ENCODE data around the gene EYA3.

EYA3 gene

DNA sequence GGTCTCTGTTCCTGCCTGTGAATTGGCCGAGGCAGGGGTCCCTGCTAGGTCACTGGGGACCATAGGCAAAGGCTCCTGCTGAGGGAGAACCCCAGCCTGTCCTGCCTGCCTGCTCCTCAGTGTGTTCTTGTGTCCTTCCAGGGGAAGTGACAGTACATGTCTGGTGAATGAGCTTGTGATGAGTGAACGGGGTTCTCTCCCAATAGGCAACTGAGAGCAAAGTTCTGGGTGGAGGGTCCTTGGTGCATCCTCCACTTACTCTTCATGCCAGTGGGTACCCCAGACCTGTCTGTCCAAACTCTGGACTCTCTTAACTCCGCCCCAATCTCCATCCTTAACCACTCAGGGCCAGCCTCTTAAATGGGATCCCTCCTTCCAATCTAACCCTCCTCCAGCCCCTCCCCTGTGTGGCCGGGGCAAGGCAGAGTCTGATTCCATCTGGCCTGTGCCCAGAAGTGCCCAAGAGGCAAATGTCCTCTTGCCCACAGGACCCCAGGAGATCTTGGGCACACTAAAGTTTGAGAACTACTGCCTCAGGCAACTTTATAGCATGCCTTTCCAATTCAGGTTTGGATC is 126.7 kb downstream of the EYA3 start:
- Histone ChIP-seq H3K9me3 (ENCODE audit: control insufficient read depth, low read length) (no peaks in the 10 kb centered on the region), H3K36me3 (ENCODE audit: control insufficient read depth, insufficient read depth, low read length) (peaks cover 25% of the 10 kb centered on the region), H3K4me1 (ENCODE audit: control insufficient read depth, insufficient read depth, low read length, poor library complexity, severe bottlenecking) (peaks cover 15% of the 10 kb centered on the region), H3K27ac (ENCODE audit: insufficient read depth, low read length, poor library complexity, severe bottlenecking) (peak overlapping the region; percentile 78), H3K4me3 (ENCODE audit: insufficient read depth, low read depth, low read length, poor library complexity, severe bottlenecking) (no peak overlapping the region), H3K27me3 (replicated peaks; ENCODE audit: control insufficient read depth, insufficient read depth, low read length, poor library complexity, severe bottlenecking) (no peaks in the 10 kb centered on the region)
- DNase-seq: no peak

DNA sequence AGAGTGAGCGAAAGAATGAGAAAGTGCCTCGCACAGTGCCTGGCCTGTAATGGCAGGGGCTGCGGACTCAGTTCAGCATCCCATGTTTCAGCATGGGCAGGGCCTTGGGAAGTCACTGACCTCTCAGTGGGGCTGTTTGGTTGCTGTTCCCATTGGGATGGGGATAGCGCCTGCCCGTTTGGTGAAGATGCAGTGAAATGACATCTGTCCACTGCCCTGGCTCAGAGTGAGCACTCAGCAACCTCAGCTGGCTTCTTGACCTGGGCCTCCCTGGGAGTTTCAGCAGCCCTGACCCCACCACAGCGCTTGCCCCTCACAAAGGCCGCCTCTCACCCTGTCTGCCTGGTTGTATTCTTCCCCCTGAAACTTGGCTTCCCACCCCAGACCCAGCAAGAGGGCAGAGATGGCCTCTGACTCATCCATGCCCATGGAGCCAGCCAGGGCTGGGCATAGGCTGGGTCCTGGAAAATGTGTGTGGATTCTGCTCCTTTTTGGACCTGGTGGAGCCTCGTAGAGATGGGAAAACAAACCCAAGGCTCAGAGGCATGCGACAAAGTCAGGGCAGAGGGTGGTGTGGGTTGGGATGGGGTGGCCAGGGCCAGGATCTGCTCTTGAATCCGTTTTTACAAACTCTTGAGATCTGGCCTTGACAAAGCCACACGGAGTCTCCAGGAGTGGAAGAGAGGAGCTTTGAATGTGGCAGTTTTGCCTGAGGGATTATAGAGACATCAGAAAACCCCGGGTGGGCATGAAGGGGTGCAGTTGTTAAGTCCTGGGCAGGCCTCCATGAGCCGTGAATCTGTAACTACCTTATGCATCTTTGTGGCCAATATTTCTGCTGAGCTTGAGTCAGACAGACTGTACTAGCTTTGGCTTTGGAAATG is 127.4 kb downstream of the EYA3 start:
- peak overlapping the region; percentile 78 for H3K27ac ChIP-seq (ENCODE audit: insufficient read depth, low read length, poor library complexity, severe bottlenecking)
- H3K36me3 ChIP-seq (ENCODE audit: control insufficient read depth, insufficient read depth, low read length): peaks cover 18% of the 10 kb centered on the region
- DNase-seq: no peak
- peak overlapping the region; percentile 80 for H3K4me3 ChIP-seq (ENCODE audit: insufficient read depth, low read depth, low read length, poor library complexity, severe bottlenecking)
- peaks cover 15% of the 10 kb centered on the region for H3K4me1 ChIP-seq (ENCODE audit: control insufficient read depth, insufficient read depth, low read length, poor library complexity, severe bottlenecking)
- H3K27me3 ChIP-seq (replicated peaks; ENCODE audit: control insufficient read depth, insufficient read depth, low read length, poor library complexity, severe bottlenecking): no peaks in the 10 kb centered on the region
- H3K9me3 ChIP-seq (ENCODE audit: control insufficient read depth, low read length): no peaks in the 10 kb centered on the region

DNA sequence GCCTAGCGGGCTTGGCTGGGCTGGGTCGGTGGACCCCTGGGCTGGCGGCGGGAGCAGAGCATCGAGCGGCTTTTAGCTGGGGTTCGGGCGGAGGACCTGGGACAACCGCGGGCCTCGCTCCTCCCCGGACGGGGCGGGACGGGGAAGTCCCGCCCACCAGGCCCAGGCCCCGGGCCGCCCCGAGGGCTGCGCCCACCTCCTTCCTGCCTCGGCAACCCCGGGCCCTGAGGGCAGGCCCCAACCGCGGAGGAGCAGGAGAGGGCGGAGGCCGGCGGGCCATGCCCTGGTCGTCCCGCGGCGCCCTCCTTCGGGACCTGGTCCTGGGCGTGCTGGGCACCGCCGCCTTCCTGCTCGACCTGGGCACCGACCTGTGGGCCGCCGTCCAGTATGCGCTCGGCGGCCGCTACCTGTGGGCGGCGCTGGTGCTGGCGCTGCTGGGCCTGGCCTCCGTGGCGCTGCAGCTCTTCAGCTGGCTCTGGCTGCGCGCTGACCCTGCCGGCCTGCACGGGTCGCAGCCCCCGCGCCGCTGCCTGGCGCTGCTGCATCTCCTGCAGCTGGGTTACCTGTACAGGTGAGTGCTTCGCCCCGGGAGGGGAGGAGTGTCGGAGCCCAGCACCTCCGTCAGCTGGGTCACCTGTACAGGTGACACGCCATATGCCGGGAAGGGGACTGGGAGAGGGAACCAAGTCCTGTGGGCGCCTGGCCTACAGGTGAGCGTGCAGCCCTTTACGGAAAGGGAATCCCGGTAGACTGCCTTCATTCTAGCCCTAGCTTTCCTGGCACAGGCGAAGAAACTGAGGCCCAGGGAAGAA is 128.4 kb downstream of the EYA3 start, which contains the start of gene XKR8:
XKR8 (plus strand) TSS at position 182 of the 812 bp plus-strand sequence; CDS start at position 279, 97 bp downstream.
- peaks cover 15% of the 10 kb centered on the region for H3K4me1 ChIP-seq (ENCODE audit: control insufficient read depth, insufficient read depth, low read length, poor library complexity, severe bottlenecking)
- H3K4me3 ChIP-seq (ENCODE audit: insufficient read depth, low read depth, low read length, poor library complexity, severe bottlenecking): peak within 1 kb of the TSS; percentile 80
- no peaks in the 10 kb centered on the region for H3K27me3 ChIP-seq (replicated peaks; ENCODE audit: control insufficient read depth, insufficient read depth, low read length, poor library complexity, severe bottlenecking)
- H3K27ac ChIP-seq (ENCODE audit: insufficient read depth, low read length, poor library complexity, severe bottlenecking): peak within 1 kb of the TSS; percentile 78
- peaks cover 8% of the 10 kb centered on the region for H3K36me3 ChIP-seq (ENCODE audit: control insufficient read depth, insufficient read depth, low read length)
- peak; percentile 70 to 77 (median 76) for DNase-seq
- H3K9me3 ChIP-seq (ENCODE audit: control insufficient read depth, low read length): no peaks in the 10 kb centered on the region

DNA sequence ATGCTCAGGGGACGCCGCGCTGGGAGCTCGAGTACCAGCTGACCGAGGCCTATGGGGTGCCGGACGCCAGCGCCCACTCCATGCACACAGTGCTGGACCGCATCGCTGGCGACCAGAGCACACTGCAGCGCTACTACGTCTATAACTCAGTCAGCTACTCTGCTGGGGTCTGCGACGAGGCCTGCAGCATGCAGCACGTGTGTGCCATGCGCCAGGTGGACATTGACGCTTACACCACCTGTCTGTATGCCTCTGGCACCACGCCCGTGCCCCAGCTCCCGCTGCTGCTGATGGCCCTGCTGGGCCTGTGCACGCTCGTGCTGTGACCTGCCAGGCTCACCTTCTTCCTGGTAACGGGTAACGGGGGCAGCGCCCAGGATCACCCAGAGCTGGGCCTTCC is 129.9 kb downstream of the EYA3 start:
- Histone ChIP-seq H3K36me3 (ENCODE audit: control insufficient read depth, insufficient read depth, low read length) (no peaks in the 10 kb centered on the region), H3K4me1 (ENCODE audit: control insufficient read depth, insufficient read depth, low read length, poor library complexity, severe bottlenecking) (peaks cover 15% of the 10 kb centered on the region), H3K9me3 (ENCODE audit: control insufficient read depth, low read length) (no peaks in the 10 kb centered on the region), H3K27me3 (replicated peaks; ENCODE audit: control insufficient read depth, insufficient read depth, low read length, poor library complexity, severe bottlenecking) (no peaks in the 10 kb centered on the region), H3K4me3 (ENCODE audit: insufficient read depth, low read depth, low read length, poor library complexity, severe bottlenecking) (no peak overlapping the region), H3K27ac (ENCODE audit: insufficient read depth, low read length, poor library complexity, severe bottlenecking) (no peak overlapping the region)
- no peak for DNase-seq

DNA sequence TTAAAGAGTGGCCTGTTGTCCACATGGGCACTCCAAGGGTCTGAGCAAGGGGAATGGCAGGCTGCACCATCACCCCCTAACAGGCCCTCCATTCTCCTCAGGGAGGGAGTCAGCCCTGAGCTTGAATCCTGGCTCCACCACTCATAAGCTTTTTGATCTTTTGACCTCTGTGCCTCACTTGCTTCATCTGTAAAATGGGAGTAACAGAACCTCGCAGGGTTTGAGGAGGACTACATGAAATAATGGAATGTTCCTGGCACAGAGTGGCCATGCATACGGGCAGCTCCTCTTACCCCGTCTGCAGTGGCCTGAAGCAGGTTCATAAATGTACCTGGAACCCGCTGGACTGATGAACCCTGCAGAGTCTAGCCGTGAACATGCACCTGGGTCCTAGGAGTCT is 130.8 kb downstream of the EYA3 start:
- H3K27ac ChIP-seq (ENCODE audit: insufficient read depth, low read length, poor library complexity, severe bottlenecking): no peak overlapping the region
- H3K36me3 ChIP-seq (ENCODE audit: control insufficient read depth, insufficient read depth, low read length): no peaks in the 10 kb centered on the region
- no peak for DNase-seq
- no peaks in the 10 kb centered on the region for H3K9me3 ChIP-seq (ENCODE audit: control insufficient read depth, low read length)
- H3K4me3 ChIP-seq (ENCODE audit: insufficient read depth, low read depth, low read length, poor library complexity, severe bottlenecking): no peak overlapping the region
- H3K27me3 ChIP-seq (replicated peaks; ENCODE audit: control insufficient read depth, insufficient read depth, low read length, poor library complexity, severe bottlenecking): no peaks in the 10 kb centered on the region
- H3K4me1 ChIP-seq (ENCODE audit: control insufficient read depth, insufficient read depth, low read length, poor library complexity, severe bottlenecking): peaks cover 15% of the 10 kb centered on the region

DNA sequence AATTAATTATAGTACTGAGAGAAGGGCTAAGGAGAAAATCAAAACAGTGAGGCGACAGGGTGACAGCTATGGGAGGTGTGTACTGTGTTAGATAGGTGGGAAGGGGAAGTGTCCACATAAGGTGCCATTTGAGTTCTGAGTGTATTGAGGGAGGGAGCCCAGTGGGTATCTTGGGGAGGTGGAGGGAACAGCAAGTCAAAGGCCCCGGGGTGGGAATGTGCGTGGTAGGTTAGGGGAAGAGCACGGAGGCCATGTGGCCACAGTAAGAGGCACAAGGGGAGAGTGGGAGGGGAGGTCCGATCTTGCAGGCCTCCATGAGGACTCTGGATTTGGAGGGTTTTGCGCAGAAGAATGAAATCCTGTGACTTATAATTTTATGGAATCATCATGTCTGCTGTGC is 131.6 kb downstream of the EYA3 start:
- H3K36me3 ChIP-seq (ENCODE audit: control insufficient read depth, insufficient read depth, low read length): no peaks in the 10 kb centered on the region
- no peak overlapping the region for H3K27ac ChIP-seq (ENCODE audit: insufficient read depth, low read length, poor library complexity, severe bottlenecking)
- H3K27me3 ChIP-seq (replicated peaks; ENCODE audit: control insufficient read depth, insufficient read depth, low read length, poor library complexity, severe bottlenecking): no peaks in the 10 kb centered on the region
- no peak for DNase-seq
- no peak overlapping the region for H3K4me3 ChIP-seq (ENCODE audit: insufficient read depth, low read depth, low read length, poor library complexity, severe bottlenecking)
- peaks cover 15% of the 10 kb centered on the region for H3K4me1 ChIP-seq (ENCODE audit: control insufficient read depth, insufficient read depth, low read length, poor library complexity, severe bottlenecking)
- H3K9me3 ChIP-seq (ENCODE audit: control insufficient read depth, low read length): no peaks in the 10 kb centered on the region

DNA sequence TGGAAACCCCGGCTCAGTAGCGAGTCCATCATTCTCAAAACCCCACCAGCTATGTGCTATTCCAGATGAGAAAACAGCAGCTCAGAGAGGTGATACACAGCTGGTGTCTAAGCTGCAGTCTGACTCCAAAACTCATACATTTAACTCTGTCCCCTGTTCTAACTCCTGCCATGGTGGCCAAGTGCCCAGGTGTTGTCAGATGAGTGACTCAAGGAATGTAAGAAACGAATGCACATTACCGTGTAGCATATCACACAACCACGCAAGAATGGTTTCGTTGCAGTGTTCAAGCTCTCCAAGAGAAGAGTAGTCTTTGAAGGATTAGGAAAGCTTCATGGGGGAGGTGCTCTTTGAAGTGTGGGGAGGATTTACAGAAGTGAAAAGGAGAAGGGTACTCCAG is 133.3 kb downstream of the EYA3 start:
- DNase-seq: no peak
- no peak overlapping the region for H3K4me3 ChIP-seq (ENCODE audit: insufficient read depth, low read depth, low read length, poor library complexity, severe bottlenecking)
- H3K4me1 ChIP-seq (ENCODE audit: control insufficient read depth, insufficient read depth, low read length, poor library complexity, severe bottlenecking): no peaks in the 10 kb centered on the region
- no peaks in the 10 kb centered on the region for H3K36me3 ChIP-seq (ENCODE audit: control insufficient read depth, insufficient read depth, low read length)
- no peaks in the 10 kb centered on the region for H3K9me3 ChIP-seq (ENCODE audit: control insufficient read depth, low read length)
- H3K27ac ChIP-seq (ENCODE audit: insufficient read depth, low read length, poor library complexity, severe bottlenecking): no peak overlapping the region
- no peaks in the 10 kb centered on the region for H3K27me3 ChIP-seq (replicated peaks; ENCODE audit: control insufficient read depth, insufficient read depth, low read length, poor library complexity, severe bottlenecking)

DNA sequence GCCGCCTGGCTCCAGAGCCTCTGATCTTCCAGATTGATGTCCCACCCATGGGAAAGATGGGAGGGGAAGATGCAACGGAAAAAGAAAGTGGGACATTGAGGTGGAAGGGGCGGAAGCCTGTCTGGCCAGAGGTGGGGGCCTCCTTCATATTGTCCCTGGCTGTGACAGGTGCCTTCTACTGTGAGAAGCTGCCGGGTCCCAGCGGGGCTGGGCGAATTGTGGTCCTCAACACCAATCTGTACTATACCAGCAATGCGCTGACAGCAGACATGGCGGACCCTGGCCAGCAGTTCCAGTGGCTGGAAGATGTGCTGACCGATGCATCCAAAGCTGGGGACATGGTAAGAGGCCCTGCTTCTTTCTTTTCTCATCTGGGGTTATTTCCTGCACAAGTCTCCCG is 134.2 kb downstream of the EYA3 start:
- no peaks in the 10 kb centered on the region for H3K27me3 ChIP-seq (replicated peaks; ENCODE audit: control insufficient read depth, insufficient read depth, low read length, poor library complexity, severe bottlenecking)
- H3K36me3 ChIP-seq (ENCODE audit: control insufficient read depth, insufficient read depth, low read length): no peaks in the 10 kb centered on the region
- H3K9me3 ChIP-seq (ENCODE audit: control insufficient read depth, low read length): no peaks in the 10 kb centered on the region
- H3K4me1 ChIP-seq (ENCODE audit: control insufficient read depth, insufficient read depth, low read length, poor library complexity, severe bottlenecking): no peaks in the 10 kb centered on the region
- H3K27ac ChIP-seq (ENCODE audit: insufficient read depth, low read length, poor library complexity, severe bottlenecking): no peak overlapping the region
- no peak overlapping the region for H3K4me3 ChIP-seq (ENCODE audit: insufficient read depth, low read depth, low read length, poor library complexity, severe bottlenecking)
- no peak for DNase-seq

DNA sequence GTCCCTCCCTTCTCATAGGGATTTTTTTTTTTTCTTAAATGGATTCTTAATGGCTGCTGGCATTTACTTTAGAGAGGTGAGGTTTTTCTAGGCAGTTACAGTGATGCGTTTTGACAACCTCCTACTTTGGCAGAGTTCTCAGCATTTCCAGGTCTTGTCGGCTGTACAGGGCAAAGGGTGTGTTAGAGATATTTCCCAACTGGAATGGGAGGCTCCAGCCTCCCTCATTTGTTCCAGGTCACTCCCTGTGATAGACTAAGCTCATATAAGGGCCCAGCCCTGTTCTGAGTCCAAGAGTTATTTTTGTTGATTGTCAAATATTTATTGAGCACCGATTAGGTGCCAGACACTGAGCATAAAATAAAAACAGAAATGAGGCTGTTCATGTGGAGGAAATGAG is 136.3 kb downstream of the EYA3 start:
- no peaks in the 10 kb centered on the region for H3K27me3 ChIP-seq (replicated peaks; ENCODE audit: control insufficient read depth, insufficient read depth, low read length, poor library complexity, severe bottlenecking)
- H3K9me3 ChIP-seq (ENCODE audit: control insufficient read depth, low read length): no peaks in the 10 kb centered on the region
- DNase-seq: no peak
- no peak overlapping the region for H3K4me3 ChIP-seq (ENCODE audit: insufficient read depth, low read depth, low read length, poor library complexity, severe bottlenecking)
- H3K4me1 ChIP-seq (ENCODE audit: control insufficient read depth, insufficient read depth, low read length, poor library complexity, severe bottlenecking): no peaks in the 10 kb centered on the region
- no peak overlapping the region for H3K27ac ChIP-seq (ENCODE audit: insufficient read depth, low read length, poor library complexity, severe bottlenecking)
- H3K36me3 ChIP-seq (ENCODE audit: control insufficient read depth, insufficient read depth, low read length): no peaks in the 10 kb centered on the region

DNA sequence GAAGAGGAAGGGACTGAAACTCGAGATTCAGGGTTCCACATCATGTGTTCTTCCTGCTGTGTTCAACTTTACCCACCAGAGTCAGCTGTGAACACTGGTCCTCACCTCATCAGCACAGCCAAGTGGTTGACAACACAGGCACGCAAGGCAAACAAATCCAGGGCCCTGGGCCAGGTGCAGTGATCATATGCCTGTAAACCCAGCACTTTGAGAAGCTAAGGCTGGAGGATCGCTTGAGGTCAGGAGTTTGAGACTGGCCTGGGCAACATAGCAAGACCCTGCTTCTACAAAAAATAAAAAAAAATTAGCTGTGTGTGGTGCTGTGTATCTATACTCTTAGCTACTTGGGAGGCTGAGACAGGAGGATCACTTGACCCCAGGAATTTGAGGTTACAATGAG is 137.0 kb downstream of the EYA3 start:
- Histone ChIP-seq H3K9me3 (ENCODE audit: control insufficient read depth, low read length) (no peaks in the 10 kb centered on the region), H3K4me1 (ENCODE audit: control insufficient read depth, insufficient read depth, low read length, poor library complexity, severe bottlenecking) (no peaks in the 10 kb centered on the region), H3K36me3 (ENCODE audit: control insufficient read depth, insufficient read depth, low read length) (no peaks in the 10 kb centered on the region), H3K4me3 (ENCODE audit: insufficient read depth, low read depth, low read length, poor library complexity, severe bottlenecking) (no peak overlapping the region), H3K27me3 (replicated peaks; ENCODE audit: control insufficient read depth, insufficient read depth, low read length, poor library complexity, severe bottlenecking) (no peaks in the 10 kb centered on the region), H3K27ac (ENCODE audit: insufficient read depth, low read length, poor library complexity, severe bottlenecking) (no peak overlapping the region)
- DNase-seq: no peak
